ENCODE data around the gene ZNF559.

The ZNF559 gene

GRCh38 chr19:9324584-9324962 is 594 bp downstream of the ZNF559 start:
- no peak for DNase-seq (ENCODE audit: low read depth, low spot score)
- in situ Hi-C loops (cut with HindIII; ENCODE audit: low sequenced_read_pairs) = no loop called here
- no peak for TF ChIP-seq CTCF (IDR thresholded peaks at IDR 0.05; ENCODE audit: low read depth, low read length)
- H3K4me3 ChIP-seq (ENCODE audit: low read depth, low read length) = peak overlapping the region; percentile 70

DNA sequence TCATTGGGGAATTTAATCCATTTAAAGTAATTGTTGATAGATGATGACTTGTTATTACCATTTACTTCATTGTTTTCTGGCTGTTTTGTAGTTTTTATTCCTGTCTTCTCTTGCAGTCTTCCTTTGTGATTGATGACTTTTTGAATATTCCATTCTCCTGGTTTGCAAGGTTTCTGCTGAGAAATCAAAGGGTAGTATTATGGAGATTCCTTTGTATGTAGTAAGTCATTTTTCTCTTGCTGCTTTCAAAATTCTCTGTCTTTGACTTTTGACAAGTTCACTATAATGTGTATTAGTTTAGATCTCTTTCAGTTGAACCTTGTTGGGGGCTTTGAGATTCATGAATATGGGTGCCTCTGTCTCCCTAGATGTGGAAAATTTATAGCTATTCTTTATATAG is 6.0 kb downstream of the ZNF559 start:
- DNase-seq (ENCODE audit: low read depth, low spot score) = no peak
- no peak for TF ChIP-seq CTCF (IDR thresholded peaks at IDR 0.05; ENCODE audit: low read depth, low read length)
- no peak overlapping the region for H3K4me3 ChIP-seq (ENCODE audit: low read depth, low read length)
- in situ Hi-C loops (cut with HindIII; ENCODE audit: low sequenced_read_pairs) = no loop called here

GRCh38 chr19:9342610-9343304 is 18.8 kb downstream of the ZNF559 start:
- TF ChIP-seq CTCF (IDR thresholded peaks at IDR 0.05; ENCODE audit: low read depth, low read length) = no peak
- in situ Hi-C loops (cut with HindIII; ENCODE audit: low sequenced_read_pairs) = no loop called here
- H3K4me3 ChIP-seq (ENCODE audit: low read depth, low read length) = no peak overlapping the region
- peak; percentile 9 for DNase-seq (ENCODE audit: low read depth, low spot score)

DNA sequence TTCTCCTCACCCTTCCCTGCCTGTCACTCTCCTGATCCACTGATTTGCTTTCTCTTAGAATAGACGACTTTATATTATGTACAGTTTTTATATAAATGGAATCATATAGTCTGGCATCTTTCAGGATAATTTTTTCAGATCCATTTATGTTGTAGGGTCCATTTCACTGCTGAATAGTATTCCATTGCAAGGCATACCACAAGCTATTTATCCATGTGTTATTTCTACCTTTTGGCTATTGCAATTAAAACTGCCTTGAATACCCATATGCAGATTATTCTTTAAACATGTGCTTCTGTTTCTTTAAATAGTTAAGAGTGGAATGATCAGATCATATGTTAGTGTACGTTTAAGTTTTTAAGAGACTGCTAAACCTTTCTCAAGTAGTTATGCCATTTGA is 21.0 kb downstream of the ZNF559 start:
- no peak for DNase-seq (ENCODE audit: low read depth, low spot score)
- in situ Hi-C loops (cut with HindIII; ENCODE audit: low sequenced_read_pairs) = no loop called here
- no peak for TF ChIP-seq CTCF (IDR thresholded peaks at IDR 0.05; ENCODE audit: low read depth, low read length)
- H3K4me3 ChIP-seq (ENCODE audit: low read depth, low read length) = no peak overlapping the region

DNA sequence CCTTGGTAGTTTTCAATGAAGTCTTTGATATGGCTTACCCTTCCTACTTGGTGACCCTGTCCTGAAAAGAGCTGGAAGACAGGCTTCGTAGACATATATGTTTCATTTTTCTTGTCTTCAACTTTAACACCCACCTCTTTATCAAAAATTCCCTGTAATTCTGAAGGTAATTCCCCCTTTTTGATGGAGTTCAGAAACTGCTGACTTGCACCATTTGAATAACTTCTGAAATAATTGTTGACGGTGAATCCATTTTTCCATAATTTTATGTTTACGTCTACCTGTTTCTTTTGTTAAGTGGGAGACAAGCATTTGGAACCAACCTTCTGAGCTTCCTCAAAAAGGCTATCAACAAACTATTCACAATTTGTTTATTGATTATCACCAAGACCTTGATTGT is 24.3 kb downstream of the ZNF559 start:
- in situ Hi-C loops (cut with HindIII; ENCODE audit: low sequenced_read_pairs) = no loop called here
- DNase-seq (ENCODE audit: low read depth, low spot score) = no peak
- H3K4me3 ChIP-seq (ENCODE audit: low read depth, low read length) = no peak overlapping the region
- no peak for TF ChIP-seq CTCF (IDR thresholded peaks at IDR 0.05; ENCODE audit: low read depth, low read length)

DNA sequence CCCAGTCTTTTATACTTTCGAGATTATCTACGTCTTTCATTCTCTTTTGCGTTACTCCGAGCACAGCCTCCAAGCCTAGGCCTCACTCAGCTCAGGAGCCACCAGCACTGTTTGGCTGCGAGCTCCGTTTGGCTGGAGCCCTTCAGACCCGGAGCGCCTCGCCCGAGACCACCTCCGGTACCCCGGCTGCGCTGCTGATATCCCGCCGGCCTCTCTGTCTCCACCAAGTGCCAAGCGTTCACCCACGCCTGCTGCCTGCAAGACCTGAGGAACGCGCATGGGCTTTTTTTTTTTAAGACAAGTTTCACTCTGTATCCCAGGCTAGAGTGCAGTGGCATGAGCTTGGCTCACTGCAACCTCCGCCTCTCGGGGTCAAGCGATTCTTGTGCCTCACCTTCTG is 24.7 kb downstream of the ZNF559 start:
- in situ Hi-C loops (cut with HindIII; ENCODE audit: low sequenced_read_pairs) = no loop called here
- no peak for TF ChIP-seq CTCF (IDR thresholded peaks at IDR 0.05; ENCODE audit: low read depth, low read length)
- H3K4me3 ChIP-seq (ENCODE audit: low read depth, low read length) = no peak overlapping the region
- DNase-seq (ENCODE audit: low read depth, low spot score) = no peak

Data from astrocyte of the spinal cord (primary cell).